ENCODE results near the gene TSKU.

DNA sequence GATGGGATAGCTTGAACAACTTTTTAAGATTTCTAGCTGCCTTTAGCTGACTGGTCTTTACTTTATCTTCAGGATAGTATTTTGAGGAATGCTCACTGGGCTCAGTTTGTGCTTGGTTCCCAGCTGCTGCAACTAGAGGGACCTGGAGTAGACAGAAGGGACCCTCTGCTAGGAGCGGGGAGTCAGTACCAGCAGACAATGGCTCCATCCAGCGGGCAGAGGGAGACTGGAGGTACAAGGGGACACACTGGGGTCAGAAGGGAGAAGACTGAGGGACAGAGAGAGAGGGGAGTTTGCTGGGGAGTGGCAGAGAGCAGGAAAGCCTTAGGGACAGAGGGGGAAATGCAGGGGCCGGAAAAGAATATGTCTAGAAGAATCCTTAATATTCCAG lies 55.5 kb downstream of the TSKU start:
- TF ChIP-seq, protein P1, sequence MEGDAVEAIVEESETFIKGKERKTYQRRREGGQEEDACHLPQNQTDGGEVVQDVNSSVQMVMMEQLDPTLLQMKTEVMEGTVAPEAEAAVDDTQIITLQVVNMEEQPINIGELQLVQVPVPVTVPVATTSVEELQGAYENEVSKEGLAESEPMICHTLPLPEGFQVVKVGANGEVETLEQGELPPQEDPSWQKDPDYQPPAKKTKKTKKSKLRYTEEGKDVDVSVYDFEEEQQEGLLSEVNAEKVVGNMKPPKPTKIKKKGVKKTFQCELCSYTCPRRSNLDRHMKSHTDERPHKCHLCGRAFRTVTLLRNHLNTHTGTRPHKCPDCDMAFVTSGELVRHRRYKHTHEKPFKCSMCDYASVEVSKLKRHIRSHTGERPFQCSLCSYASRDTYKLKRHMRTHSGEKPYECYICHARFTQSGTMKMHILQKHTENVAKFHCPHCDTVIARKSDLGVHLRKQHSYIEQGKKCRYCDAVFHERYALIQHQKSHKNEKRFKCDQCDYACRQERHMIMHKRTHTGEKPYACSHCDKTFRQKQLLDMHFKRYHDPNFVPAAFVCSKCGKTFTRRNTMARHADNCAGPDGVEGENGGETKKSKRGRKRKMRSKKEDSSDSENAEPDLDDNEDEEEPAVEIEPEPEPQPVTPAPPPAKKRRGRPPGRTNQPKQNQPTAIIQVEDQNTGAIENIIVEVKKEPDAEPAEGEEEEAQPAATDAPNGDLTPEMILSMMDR (IDR thresholded peaks at IDR 0.05; ENCODE audit: poor library complexity): peak; percentile 41
- TF ChIP-seq EZH2phosphoT487 (IDR thresholded peaks at IDR 0.05; ENCODE audit: low read depth, severe bottlenecking, unreplicated experiment): no peak

Measured in hepatocyte (in vitro differentiated cells).